ENCODE data around the gene FBXL13. TPM values are rescaled to one million over a fixed set of nuclear protein-coding genes. Genes with fewer than 3 reads are reported as not detected.
"Not testable (repeated sequence)": the region's sequence is repeated elsewhere in the genome, so short reads cannot be mapped to it uniquely, and the experiment has no call there.

The FBXL13 gene
- total RNA-seq, 1 donor from 2014 or later, result 2.1 TPM

DNA sequence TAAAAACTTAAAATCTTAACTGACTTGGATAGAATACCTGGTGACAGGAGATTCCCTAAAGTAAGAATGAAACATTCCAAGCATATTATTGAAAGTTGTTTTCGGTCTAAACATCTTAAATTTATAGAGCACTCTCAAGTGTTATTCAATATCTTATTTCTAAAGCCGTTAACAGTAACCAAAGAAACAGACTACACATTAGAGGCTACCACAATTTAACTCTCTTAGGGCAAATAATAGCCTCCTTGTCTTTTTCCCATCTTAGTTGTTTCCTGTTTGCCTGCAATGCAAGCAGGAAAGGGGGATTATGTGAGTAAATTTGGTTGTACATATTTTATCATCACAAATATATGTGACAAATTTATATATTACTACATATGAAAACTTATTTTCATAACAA is 42.9 kb upstream of the FBXL13 start:
- no peak for TF ChIP-seq CTCF (conservative IDR thresholded peaks at IDR 0.05)

GRCh38 chr7:103116991-103117390 is 42.4 kb upstream of the FBXL13 start:
- peaks cover 22% of the 10 kb centered on the region for H3K36me3 Mint-ChIP-seq (ENCODE audit: low read depth)
- H3K4me3 Mint-ChIP-seq, result no peak overlapping the region
- no peaks in the 10 kb centered on the region for H3K27me3 Mint-ChIP-seq (ENCODE audit: low read depth)
- peaks cover 24% of the 10 kb centered on the region for H3K4me1 Mint-ChIP-seq
- TF ChIP-seq CTCF (conservative IDR thresholded peaks at IDR 0.05), result no peak
- peak overlapping the region; percentile 28 for H3K27ac Mint-ChIP-seq (ENCODE audit: unreplicated experiment)
- no peak for DNase-seq (ENCODE audit: low read depth, low spot score)
- no peaks in the 10 kb centered on the region for H3K9me3 Mint-ChIP-seq

More for the DNA sequence above, 42.9 kb upstream of the FBXL13 start:
- Mint-ChIP-seq H3K4me1 (peaks cover 24% of the 10 kb centered on the region), H3K36me3 (ENCODE audit: low read depth) (peaks cover 23% of the 10 kb centered on the region), H3K4me3 (no peak overlapping the region), H3K27me3 (ENCODE audit: low read depth) (no peaks in the 10 kb centered on the region), H3K9me3 (no peaks in the 10 kb centered on the region), H3K27ac (ENCODE audit: unreplicated experiment) (no peak overlapping the region)
- DNase-seq (ENCODE audit: low read depth, low spot score), result no peak

DNA sequence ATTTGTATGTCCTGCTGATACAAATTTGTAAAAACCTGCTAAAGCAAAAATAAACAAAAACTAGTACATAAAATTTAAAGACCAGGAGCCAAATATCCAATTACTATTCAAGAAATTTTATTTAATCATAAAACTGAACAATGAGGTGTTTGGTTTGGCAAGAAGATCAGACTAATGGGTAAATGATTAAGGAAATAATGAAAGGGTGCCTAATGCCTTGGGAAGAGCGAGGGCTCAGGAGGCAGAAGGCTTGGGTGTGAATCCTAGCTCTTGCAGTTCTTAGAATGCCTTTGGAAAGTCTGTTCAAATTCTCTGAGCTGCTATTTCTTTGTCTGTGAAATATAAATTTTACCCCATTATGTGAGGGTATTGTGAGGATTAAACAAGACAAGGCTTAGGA is 41.9 kb upstream of the FBXL13 start:
- no peak for TF ChIP-seq CTCF (conservative IDR thresholded peaks at IDR 0.05)
- DNase-seq (ENCODE audit: low read depth, low spot score), result no peak
- peaks cover 24% of the 10 kb centered on the region for H3K36me3 Mint-ChIP-seq (ENCODE audit: low read depth)
- peaks cover 24% of the 10 kb centered on the region for H3K4me1 Mint-ChIP-seq
- H3K27ac Mint-ChIP-seq (ENCODE audit: unreplicated experiment), result peak overlapping the region; percentile 57
- H3K27me3 Mint-ChIP-seq (ENCODE audit: low read depth), result no peaks in the 10 kb centered on the region
- H3K4me3 Mint-ChIP-seq, result no peak overlapping the region
- no peaks in the 10 kb centered on the region for H3K9me3 Mint-ChIP-seq

DNA sequence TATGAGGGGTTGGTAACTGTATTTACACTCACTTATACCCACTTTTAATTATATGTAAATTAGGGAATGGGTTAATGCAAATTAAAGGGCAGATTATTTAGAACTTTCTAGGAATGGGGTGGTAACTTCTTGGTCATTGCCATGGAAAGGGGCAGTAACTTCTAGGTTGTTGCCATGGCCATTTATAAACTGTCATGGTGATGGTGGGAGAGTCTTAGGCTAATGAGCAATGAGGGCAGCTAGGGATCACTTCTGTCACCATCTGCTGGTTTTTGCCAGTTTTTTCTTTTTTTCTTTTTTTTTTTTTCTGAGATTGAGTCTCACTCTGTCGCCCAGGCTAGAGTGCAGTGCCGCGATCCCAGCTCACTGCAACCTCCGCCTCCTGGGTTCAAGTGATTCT is 41.2 kb upstream of the FBXL13 start:
- peaks cover 3% of the 10 kb centered on the region for H3K9me3 Mint-ChIP-seq
- no peak for TF ChIP-seq CTCF (conservative IDR thresholded peaks at IDR 0.05)
- peaks cover 24% of the 10 kb centered on the region for H3K4me1 Mint-ChIP-seq
- H3K36me3 Mint-ChIP-seq (ENCODE audit: low read depth), result peaks cover 29% of the 10 kb centered on the region
- H3K27ac Mint-ChIP-seq (ENCODE audit: unreplicated experiment), result no peak overlapping the region
- no peak overlapping the region for H3K4me3 Mint-ChIP-seq
- no peaks in the 10 kb centered on the region for H3K27me3 Mint-ChIP-seq (ENCODE audit: low read depth)
- DNase-seq (ENCODE audit: low read depth, low spot score), result no peak

- Mint-ChIP-seq H3K4me1 (peaks cover 24% of the 10 kb centered on the region), H3K36me3 (ENCODE audit: low read depth) (peaks cover 37% of the 10 kb centered on the region), H3K27ac (ENCODE audit: unreplicated experiment) (peak overlapping the region; percentile 8), H3K9me3 (peaks cover 6% of the 10 kb centered on the region), H3K27me3 (ENCODE audit: low read depth) (no peaks in the 10 kb centered on the region), H3K4me3 (no peak overlapping the region)
- no peak for TF ChIP-seq CTCF (conservative IDR thresholded peaks at IDR 0.05)
- no peak for DNase-seq (ENCODE audit: low read depth, low spot score)
Measured at GRCh38 chr7:103114576-103115008, 40.0 kb upstream of the FBXL13 start.

DNA sequence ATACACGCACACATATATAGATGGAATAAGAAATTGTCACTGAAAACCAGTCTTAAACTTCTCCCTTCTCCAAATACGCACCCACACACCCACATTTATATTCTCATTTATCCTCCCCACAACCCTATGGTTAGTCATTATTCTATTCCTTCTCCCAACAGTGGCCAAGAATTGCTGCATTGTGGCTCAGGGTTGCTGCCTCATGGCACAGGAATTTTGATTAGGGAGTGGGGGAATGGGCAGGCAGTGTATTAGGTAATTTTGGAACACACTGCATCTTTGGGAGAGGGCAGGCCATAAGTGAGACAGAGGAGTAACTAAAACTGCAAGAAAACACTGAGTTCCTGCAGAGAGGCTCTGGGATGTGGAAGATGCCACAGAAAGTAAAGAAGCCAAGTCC is 38.6 kb upstream of the FBXL13 start:
- Mint-ChIP-seq H3K27me3 (ENCODE audit: low read depth) (no peaks in the 10 kb centered on the region), H3K27ac (ENCODE audit: unreplicated experiment) (no peak overlapping the region), H3K4me1 (peaks cover 24% of the 10 kb centered on the region), H3K9me3 (peaks cover 9% of the 10 kb centered on the region), H3K4me3 (no peak overlapping the region), H3K36me3 (ENCODE audit: low read depth) (peaks cover 43% of the 10 kb centered on the region)
- no peak for DNase-seq (ENCODE audit: low read depth, low spot score)
- TF ChIP-seq CTCF (conservative IDR thresholded peaks at IDR 0.05), result no peak

- H3K36me3 Mint-ChIP-seq (ENCODE audit: low read depth), result peaks cover 42% of the 10 kb centered on the region
- not testable (repeated sequence) for H3K27ac Mint-ChIP-seq (ENCODE audit: unreplicated experiment); DNase-seq (ENCODE audit: low read depth, low spot score); H3K27me3 Mint-ChIP-seq (ENCODE audit: low read depth); H3K9me3 Mint-ChIP-seq; H3K4me3 Mint-ChIP-seq
- H3K4me1 Mint-ChIP-seq, result peaks cover 23% of the 10 kb centered on the region
Measured at GRCh38 chr7:103106703-103107070, 32.1 kb upstream of the FBXL13 start.
